VCaP (cell line): Measurements from ENCODE around the gene KPNA1.

Experiments
- H3K27ac ChIP-seq: fragments of 450-650 bp; 2 replicates; pipeline ENCODE4 v1.5.1; 2017
- CTCF ChIP-seq: fragments of 450-650 bp; conservative IDR thresholded peaks from 2 replicates; pipeline ENCODE4 v1.5.1; 2017; ENCODE audit warnings: mild to moderate bottlenecking, moderate library complexity

KPNA1 gene

GRCh38 chr3:122415104-122415744, 99.5 kb downstream of the KPNA1 start:
- no peak for TF ChIP-seq CTCF
- H3K27ac ChIP-seq: peak overlapping the region; percentile 96

DNA sequence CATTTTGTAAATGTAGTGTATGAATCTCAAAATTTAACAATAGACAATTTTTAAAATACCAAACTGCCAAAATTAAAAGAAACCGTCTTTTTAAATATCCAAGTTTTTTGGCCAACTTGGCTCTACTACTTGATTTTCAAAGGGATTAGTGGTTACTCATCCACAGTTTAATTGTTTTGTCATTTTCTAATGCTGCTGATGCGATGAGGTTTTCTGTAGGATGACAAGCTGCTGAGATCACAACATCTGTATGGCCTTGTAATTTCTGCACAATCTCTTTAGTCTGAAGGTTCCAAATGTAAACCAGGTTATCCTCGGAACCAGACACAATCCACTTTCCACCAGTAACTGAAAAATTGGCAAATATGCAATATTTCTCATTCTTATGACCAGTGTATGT, 100.3 kb downstream of the KPNA1 start:
- H3K27ac ChIP-seq: peak overlapping the region; percentile 96; the same call in 1 of the 2 replicates
- no peak for TF ChIP-seq CTCF

GRCh38 chr3:122410639-122411038, 104.1 kb downstream of the KPNA1 start:
- no peak overlapping the region for H3K27ac ChIP-seq
- TF ChIP-seq CTCF: no peak

GRCh38 chr3:122410111-122410510, 104.6 kb downstream of the KPNA1 start:
- no peak for TF ChIP-seq CTCF
- H3K27ac ChIP-seq: no peak overlapping the region

DNA sequence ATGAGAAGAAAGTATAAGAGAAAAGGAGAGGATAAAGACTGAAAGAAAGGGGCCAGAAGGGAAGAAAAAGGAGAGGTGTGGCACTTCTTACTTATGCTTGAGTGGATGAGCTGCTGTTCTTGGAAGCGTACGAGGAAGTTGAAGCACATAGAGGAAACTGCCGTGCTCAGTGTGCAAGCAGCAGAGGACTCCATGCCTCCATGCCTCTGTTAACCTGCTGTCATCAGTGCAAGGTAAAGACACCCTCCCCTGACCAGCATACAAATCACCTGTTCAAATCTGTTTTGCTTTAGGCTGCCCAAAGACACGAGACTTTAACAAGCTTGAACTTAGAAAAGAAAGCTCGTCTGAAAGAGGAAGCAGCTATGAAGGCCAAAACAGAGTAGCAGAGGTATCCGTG, 105.3 kb downstream of the KPNA1 start:
- H3K27ac ChIP-seq: no peak overlapping the region
- no peak for TF ChIP-seq CTCF

DNA sequence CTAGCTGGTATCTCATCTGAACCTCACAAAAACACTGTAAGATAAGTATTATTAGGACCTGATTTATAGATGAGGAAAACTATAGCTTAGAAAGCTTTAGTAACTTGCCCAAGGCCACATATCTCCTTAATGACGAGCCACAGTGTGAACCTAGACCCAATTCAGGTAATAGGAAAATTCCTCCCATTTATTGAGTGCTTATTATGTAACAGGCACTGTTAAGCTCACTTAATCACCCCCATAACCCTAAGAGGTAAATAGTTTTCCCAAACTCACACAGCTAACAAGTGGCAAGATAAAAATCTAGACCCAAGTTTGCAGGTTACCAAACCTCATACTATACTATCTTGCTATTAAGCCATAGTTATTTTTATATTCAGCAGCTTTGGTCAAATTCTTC, 106.8 kb downstream of the KPNA1 start:
- H3K27ac ChIP-seq: no peak overlapping the region
- TF ChIP-seq CTCF: no peak

DNA sequence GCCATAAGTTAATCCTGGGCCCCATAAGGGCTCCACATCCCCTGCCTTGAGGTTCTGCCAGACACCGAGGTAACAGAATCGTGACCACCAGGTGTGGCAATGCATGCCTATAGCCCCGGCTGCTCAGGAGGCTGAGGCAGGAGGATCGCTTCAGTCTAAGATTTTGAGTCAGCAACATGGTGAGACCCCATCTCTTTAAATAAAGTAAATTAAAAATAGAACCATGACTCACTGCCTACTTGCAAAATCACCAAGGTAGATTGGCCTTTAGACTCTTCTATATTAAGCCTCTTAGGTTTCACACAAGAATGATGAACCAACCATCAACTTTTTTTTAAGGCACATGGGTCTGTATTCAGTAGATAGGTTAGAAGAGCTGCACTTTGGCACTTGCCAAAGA, 108.5 kb downstream of the KPNA1 start:
- TF ChIP-seq CTCF: no peak
- no peak overlapping the region for H3K27ac ChIP-seq

DNA sequence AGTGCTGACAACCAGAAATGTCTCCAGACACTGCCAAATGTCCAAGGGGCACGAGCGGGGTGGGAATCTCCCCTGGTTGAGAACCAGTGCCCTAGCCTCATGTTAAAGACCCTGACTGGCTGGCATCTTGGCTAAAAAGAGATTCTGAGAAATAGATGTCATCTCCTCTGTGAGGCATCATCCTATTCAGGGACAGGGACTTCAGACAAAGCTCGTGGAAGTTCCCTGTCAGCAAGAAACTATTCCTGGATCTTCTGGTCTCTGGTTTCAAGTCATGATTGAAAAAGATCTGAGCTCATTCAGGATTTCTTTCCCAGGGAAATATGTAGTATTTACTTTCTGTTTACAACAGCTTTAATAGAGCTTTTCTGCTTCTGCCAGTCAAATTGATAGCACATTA, 109.7 kb downstream of the KPNA1 start:
- TF ChIP-seq CTCF: no peak
- H3K27ac ChIP-seq: no peak overlapping the region
